Daoy (cell line): Measurements from ENCODE around the gene RFK. TPM values are rescaled to one million over a fixed set of nuclear protein-coding genes. Genes with fewer than 3 reads are reported as not detected.
"Not testable (repeated sequence)": the region's sequence is repeated elsewhere in the genome, so short reads cannot be mapped to it uniquely, and the experiment has no call there.

Experiments
- DNase-seq: peaks from one replicate; pipeline ENCODE4 v3.0.0-alpha.2; 2015; ENCODE audit warnings: low read depth
- total RNA-seq: library from RNA; depleted of rRNA; stranded (reverse); fragments of >200 nt; shearing (Covaris generic); gene quantifications from 2 replicates; pipeline ENCODE4 v1.2.3, GENCODE V29; 2014

The RFK gene
- total RNA-seq, 1 experiment from 2014 or later = 44.1 TPM

- DNase-seq = peak; percentile 31
These were observed 22.3 kb downstream of the RFK start for GRCh38 chr9:76371901-76372300.

GRCh38 chr9:76370396-76371023 lies 23.7 kb downstream of the RFK start:
- DNase-seq = no peak

GRCh38 chr9:76369583-76369982 lies 24.6 kb downstream of the RFK start:
- DNase-seq = peak; percentile 75

- peak; percentile 23 for DNase-seq
These were observed 28.0 kb downstream of the RFK start for GRCh38 chr9:76366275-76366674.

- peak; percentile 48 for DNase-seq
These were observed 29.2 kb downstream of the RFK start for GRCh38 chr9:76365028-76365427.

GRCh38 chr9:76363032-76363395 lies 31.2 kb downstream of the RFK start:
- no peak for DNase-seq

GRCh38 chr9:76362332-76363031 lies 31.7 kb downstream of the RFK start:
- DNase-seq = not testable (repeated sequence)

- DNase-seq = no peak
These were observed 34.5 kb downstream of the RFK start for GRCh38 chr9:76359766-76360165.

GRCh38 chr9:76359365-76359764 lies 34.9 kb downstream of the RFK start:
- no peak for DNase-seq

- no peak for DNase-seq
These were observed 35.5 kb downstream of the RFK start for GRCh38 chr9:76358628-76359280.

GRCh38 chr9:76357555-76357954 lies 36.7 kb downstream of the RFK start:
- no peak for DNase-seq

- DNase-seq = no peak
These were observed 38.3 kb downstream of the RFK start for GRCh38 chr9:76355886-76356285.

GRCh38 chr9:76354221-76354620 lies 40.0 kb downstream of the RFK start:
- no peak for DNase-seq

- peak; percentile 39 for DNase-seq
These were observed 40.9 kb downstream of the RFK start for GRCh38 chr9:76353280-76353679.

GRCh38 chr9:76352026-76352620 lies 42.1 kb downstream of the RFK start:
- no peak for DNase-seq

- DNase-seq = no peak
These were observed 43.2 kb downstream of the RFK start for GRCh38 chr9:76351006-76351405.

GRCh38 chr9:76349865-76350264 lies 44.4 kb downstream of the RFK start:
- no peak for DNase-seq

- no peak for DNase-seq
These were observed 51.4 kb downstream of the RFK start for GRCh38 chr9:76342858-76343257.

- DNase-seq = no peak
These were observed 52.0 kb downstream of the RFK start for GRCh38 chr9:76342201-76342600.

- no peak for DNase-seq
These were observed 52.6 kb downstream of the RFK start for GRCh38 chr9:76341616-76342015.

GRCh38 chr9:76338418-76338817 lies 55.8 kb downstream of the RFK start:
- no peak for DNase-seq

- DNase-seq = no peak
These were observed 58.2 kb downstream of the RFK start for GRCh38 chr9:76336027-76336426.
